Ramos (cell line): ENCODE results near the gene TMEM178B.
"Not testable (repeated sequence)": the region's sequence is repeated elsewhere in the genome, so short reads cannot be mapped to it uniquely, and the experiment has no call there.

Experiments
- in situ Hi-C: fragments of 300-500 bp; cut with MboI; formaldehyde crosslinking; loops from one replicate; pipeline ENCODE4 v1.14.3; 2022; ENCODE audit warnings: low sequenced_read_pairs; ENCODE audit not compliant: unreplicated experiment

TMEM178B gene

DNA sequence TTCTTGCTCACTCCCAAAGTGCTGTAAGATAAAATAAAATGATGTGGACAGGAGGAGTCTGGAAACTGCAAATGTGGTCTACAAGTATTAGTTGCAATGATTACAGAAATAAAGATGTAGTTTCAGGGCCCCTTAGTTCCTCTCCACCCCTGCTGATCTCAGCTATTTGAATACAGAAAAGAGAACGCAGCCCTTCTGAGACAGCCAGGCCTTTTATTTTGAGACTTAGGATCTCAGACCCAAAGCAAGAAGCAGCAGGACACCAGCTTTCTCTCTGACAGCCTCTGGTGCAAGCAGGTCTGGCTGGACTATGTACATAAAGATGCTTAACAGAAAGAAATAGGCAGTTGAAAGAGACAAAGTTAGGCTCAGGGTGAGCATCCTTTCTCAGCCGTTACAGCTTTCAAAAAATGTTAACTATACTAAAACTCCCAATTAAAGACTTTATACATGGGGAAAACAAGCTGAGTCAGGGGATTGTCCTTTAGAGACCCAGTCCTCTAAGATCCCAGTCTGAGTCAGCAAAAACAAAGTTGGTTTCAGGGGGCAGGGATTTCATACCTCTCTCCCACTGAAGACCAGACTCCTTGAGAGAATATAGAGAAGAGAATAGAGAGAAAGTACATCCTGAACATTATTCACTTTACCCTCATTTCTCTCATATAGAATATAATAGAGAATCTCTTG is 220.4 kb downstream of the TMEM178B start:
- in situ Hi-C loops: no loop called here

DNA sequence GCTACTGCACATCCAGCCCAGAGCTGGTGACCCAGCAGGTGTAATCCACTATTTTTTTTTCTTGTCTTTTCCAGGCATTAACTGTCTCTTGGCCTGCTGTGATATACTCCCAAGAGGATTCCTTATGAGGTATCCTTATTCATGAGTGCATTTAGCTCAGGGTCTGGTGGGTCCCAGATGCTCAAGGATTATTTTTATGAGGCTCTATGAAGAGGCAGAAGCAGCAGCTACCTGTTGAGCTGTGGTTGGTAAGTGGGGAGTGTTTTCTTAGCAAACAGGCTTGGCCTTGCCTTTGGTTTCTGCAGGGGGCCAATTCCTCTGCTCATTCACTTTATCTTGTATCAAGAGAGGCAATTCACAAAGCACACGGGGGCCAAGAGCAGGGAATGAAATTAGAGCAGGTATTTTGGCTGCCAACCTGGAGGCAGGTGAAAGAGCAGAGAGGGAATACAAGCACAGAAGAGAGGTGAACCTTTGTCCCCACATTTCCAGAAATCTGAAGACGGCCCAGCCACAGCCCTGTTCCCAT is 221.6 kb downstream of the TMEM178B start:
- in situ Hi-C loops: no loop called here

DNA sequence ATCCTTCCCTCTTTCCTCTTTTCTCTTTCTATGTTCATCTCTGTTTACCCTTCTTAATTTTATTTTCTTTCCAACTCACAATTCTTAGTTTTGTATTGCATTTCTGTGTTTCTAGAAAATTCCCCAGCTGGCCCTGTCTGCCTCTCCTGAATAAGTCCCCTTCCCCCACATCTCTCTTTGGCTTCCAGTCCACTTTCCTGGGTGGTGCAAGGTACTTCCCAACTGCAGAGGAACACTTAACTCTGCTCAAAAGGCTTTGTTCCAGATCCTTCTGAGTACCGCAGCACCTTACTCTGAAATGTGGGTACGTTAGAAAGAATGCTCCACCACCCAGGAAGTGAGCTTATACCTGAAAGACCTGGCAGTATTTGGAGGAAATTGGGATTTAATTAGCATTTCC is 227.0 kb downstream of the TMEM178B start:
- in situ Hi-C loops: no loop called here

DNA sequence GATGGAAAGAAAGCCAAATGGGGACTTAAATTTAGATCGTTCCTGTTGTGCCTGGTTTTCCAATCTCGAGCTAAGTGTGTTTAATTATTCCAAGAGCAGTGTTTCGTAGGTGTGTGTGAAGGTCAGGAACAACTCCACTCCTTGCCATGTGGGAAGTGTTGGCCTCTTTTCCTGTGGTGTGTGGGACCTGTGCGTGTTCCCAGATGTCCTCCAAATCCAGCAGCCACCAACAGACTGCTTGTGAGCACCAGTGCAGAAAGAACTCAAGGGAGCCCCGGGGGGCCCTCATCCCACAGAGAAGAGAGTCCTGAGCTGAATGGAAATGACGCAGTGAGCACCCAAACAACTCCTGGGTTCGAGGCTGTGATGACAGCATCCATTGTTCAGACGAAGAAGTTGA is 227.7 kb downstream of the TMEM178B start:
- in situ Hi-C loops: no loop called here

DNA sequence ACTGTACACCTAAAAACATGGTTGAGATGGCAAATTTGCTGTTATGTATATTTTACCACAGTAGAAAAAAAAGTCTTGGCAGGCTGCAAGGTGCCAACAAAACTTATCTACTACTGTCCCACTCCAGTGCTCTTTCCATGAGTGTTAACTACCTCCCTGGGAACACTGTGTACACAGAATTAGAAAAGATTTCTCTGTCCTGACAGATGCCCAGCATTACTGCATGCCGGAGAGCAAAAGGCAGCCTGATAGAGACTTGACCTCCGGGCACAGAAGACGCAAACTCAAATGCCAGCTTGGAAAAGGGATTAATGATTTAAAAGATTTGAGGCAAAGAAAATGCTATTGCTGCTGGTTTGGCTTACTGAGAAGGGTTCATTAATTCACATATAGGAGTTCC is 228.8 kb downstream of the TMEM178B start:
- in situ Hi-C loops: no loop called here

DNA sequence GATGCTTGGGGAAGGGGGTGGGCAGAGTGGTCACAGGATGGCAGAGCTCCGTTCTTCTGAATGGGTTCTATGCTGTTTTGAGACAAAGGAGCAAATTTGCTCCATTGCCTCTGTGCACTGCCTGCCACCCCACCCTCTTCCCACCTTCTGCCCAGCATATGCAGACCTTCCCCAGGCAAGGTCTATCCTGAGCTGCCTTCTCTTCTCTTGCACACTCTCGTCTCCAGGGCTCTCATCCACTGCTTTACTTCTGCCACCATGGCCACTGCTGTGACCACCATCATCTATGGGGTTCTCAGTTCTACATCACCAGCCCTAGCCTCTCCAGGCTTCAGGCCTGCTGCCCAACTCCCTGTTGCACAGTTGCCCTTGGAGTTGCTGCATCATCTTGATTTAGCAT is 230.4 kb downstream of the TMEM178B start:
- in situ Hi-C loops: no loop called here

DNA sequence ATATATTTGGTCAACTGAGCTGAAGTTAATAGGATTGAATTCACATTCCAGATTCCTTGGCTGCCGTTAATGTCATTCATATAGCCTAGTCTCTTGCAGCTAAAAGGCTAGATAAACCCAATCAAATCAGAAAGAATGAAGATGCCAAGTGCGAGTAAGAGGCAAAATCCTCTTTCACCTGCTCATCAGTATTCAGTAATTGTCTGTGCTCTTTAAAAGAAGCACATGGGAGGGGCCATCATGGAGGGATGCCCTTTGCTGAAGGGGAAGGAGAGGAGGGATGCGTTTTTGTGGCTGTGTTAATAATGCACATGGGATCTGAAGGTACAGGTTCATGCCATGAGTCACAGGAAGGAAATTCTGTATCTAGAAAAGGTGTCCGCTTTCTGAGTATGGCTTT is 232.2 kb downstream of the TMEM178B start:
- in situ Hi-C loops: no loop called here

DNA sequence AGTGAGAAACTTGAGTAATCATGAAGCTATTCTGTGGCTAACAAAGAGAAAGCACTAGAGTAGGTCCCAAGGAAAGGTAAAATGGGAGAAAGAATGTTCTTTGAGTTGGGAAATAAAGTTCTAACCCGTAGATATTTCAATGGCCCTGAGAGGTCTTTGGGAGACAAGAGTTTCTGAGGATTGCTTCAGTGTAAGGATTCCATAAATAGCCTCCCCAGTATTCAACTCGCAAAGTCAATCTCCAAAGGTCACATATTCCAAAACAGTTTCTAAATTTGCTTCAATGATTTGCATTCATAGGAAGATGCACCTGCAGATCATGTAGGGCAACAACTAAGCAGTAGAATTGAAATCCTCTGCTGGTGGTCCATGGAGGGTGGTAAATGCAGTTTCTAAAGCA is 238.5 kb downstream of the TMEM178B start:
- in situ Hi-C loops: no loop called here

DNA sequence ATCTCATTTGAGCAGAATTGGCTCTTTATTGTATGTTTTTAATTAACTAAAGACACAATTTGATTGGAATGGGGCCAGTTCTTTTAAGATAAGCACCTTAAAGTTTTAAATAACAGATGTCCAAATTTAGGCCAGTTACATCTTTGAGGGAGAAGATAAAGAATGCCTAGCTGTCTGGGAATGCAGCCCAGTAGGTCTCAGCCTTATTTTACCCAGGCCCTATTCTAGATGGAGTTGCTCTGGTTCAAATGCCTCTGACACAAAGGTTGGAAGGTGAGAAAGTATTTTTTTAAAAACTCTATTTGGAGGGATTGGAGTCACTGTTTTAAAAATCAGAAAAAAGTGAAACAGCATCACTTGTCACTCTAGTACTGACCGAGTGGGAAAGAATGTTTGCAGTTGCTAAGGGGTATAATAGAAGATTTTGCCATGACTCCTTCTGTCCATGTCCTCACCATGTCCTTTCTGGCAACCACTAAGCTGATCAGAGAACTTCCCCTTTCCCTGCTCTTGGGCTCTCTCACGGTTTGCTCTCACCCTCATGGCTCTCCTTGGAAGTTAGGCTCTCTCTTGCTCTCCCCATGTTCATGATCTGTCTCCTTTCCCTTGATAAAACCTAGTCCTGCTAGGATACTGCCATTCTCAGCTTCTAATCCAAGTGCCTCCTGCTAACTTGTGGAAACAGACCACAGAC is 239.1 kb downstream of the TMEM178B start:
- in situ Hi-C loops: no loop called here

DNA sequence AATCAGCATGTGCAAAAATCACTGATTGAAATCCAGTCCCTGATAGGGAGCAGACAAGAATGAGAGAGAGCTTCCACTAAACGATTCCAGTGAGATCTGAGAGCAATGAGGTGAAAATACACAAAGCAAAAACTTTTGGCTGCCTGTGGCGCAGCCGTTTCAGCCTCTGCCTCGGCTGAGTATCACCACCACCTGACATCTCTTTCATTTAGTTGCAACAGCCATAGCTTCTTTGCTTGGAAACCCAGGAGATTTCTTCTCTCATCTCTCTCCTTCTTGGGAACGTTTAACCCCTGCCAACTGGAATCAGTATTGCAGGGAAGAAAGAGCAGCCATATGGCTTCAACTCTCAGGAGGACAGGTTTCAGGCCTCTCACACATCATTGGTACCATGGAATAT is 240.0 kb downstream of the TMEM178B start:
- in situ Hi-C loops: no loop called here

DNA sequence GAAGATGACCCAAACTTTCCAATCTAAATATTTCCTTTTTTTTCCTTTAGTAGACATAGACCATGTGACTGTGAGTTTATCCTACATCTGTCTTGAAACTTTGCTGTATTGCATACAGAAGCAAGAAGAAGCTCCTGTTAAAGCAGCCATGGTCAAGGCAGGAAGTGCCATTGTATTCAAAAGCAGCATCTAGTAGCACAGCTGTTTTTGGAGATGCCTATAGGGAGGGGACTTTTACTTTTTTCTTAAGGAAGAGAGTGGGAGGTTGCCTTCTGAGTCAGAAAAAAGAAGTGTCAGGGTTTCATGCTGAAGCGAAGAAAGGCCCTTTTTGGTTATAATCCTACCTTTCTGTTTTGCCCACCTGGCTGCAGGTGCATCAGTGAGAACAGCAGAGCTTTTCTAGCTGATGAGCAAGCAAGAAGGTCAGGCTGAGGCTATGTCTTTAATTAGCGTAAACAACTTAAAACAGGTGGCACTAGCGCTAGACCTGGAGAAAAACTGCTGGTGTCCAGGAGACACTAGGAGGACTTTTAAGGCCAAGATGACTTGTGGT is 243.2 kb downstream of the TMEM178B start:
- in situ Hi-C loops: no loop called here

DNA sequence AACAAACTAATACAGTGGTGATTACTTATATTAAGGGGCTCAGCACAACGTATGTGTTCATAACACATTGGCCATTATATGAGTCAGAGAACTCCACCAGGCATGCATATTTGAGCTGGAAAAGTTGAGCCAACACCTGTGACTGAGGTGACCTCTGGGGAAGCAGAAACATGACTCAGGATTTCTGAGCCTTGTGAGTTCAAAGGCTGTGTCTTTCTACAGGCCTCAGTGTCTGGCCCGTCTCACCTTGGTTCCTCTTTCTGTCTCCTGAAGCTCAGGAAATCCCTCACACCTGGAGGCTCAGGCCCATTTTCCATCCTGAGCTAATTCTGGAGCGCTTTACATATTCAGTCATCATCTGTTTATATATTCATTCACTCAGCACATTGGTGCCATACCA is 246.4 kb downstream of the TMEM178B start:
- in situ Hi-C loops: no loop called here

DNA sequence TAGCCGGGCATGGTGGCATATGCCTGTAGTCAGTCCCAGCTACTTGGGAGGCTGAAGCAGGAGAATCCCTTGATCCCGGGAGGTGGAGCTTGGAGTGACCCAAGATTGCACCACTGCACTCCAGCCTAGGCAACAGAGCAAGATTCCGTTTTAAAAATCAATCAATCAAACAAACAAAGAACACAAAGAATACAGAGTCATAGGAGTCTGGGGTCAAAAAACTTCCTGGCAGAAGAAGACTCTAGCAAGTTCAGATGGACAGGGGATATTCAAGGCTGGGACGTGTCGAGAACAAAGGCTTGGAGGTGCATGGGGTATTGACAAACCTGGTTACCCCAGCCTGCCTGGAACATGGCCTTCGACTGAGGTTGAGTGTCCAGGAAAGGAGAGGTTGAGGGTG is 248.5 kb downstream of the TMEM178B start:
- in situ Hi-C loops: no loop called here

DNA sequence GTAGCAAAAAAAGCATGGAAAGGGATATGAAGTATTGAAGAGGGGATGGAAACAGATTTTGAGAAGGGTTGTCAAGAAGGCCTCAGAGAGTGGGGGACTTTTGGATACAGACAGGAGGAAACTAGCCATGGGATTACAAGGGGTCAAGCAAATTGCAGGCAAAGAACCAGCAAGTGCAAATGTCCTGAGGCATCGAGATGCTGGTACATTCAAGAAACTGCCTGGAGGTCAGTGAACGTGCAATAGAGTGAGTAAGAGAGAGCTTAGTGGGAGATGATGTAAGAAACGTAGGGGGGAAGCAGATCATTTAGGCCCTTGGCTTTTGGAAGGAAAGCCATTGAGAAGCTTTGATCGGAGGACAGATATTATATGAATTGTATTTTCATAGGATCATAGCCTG is 250.0 kb downstream of the TMEM178B start:
- in situ Hi-C loops: no loop called here

DNA sequence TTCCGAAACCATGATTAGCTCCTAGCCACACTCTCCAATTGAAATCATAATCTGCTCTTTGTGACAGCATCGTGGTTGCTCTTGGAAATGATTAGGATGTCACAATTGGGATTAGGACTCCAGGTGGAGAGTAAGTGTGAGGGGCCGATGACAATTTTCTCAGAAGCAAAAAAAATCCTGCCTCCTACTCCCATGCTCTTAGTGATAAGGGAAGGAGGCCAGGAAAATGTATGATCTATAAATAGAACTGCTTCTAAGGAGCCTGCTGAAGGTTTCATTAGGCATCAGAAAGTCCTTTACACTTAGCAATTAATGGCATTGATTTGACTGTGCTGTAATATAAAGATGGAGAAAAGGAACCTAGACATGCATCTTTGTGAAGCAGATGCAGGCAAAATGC is 251.0 kb downstream of the TMEM178B start:
- in situ Hi-C loops: no loop called here

DNA sequence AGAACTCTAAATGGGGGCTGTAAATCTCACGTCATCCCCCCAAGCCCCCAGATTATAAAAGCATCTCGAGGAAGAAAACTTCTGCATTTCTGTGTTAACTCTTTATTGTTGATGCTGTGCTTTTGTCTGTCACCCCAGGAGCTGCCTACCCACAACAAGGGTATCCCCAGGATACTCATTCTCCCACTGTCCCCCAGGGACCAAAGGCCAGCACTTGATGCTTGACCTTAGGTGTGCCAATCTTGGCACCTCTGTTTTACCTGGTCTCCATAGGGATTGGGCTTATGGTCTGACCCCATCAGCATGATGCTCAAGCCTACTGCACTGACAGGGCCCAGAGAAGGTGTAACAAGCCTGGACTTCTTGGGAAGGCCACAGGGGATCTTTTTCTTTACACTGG is 251.4 kb downstream of the TMEM178B start:
- in situ Hi-C loops: no loop called here

DNA sequence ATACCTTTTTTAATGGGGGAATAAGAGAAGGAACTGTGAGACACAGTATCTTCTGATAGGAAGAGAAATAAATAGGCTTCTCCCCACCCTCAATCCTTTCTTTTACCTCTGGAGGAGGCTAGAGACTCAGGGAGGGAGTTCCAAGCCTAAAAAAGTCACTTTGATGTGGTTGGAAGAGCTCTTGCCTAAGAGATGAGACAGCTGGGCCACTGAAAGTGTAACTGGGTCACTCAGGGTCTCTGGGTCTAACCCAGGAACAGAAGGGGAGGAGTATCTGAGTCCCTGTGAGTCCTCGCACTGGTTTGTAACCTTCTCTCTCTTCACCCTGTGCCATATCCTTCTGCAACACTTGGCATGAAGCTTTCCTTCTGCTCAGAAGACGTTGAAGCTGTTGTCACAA is 254.4 kb downstream of the TMEM178B start:
- in situ Hi-C loops: no loop called here

DNA sequence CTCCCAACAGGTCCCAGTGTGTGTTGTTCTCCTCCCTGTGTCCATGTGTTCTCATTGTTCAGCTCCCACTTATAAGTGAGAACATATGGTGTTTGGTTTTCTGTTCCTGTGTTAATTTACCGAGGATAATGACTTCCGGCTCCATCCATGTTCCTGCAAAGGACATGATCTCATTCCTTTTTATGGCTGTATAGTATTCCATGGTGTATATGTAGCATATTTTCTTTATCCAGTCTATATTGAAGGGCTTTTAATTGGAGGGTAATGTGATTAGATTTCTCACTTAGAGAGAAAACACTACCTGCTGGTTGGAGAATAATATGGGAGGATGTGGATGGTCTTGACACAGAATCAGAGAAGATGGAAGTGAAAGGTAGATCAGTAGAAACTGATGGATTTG is 256.4 kb downstream of the TMEM178B start:
- in situ Hi-C loops: not testable (repeated sequence)

DNA sequence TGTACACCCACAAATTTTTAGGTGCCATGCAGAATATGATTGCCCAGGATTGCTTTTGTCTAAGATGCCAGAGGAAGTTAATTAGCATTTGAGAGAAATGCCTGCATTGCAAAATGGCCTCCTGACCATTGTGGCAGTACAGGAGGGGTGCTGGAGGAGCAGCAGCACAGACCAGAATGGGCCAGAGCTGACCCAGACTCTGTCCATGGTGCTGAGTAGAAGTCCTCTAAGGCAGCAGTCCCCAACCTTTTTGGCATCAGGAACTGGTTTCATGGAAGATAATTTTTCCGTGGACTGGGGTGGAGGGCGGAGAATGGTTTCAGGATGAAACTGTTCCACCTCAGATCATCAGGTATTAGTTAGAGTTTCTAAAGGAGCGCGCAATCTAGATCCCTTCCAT is 259.6 kb downstream of the TMEM178B start:
- in situ Hi-C loops: no loop called here

DNA sequence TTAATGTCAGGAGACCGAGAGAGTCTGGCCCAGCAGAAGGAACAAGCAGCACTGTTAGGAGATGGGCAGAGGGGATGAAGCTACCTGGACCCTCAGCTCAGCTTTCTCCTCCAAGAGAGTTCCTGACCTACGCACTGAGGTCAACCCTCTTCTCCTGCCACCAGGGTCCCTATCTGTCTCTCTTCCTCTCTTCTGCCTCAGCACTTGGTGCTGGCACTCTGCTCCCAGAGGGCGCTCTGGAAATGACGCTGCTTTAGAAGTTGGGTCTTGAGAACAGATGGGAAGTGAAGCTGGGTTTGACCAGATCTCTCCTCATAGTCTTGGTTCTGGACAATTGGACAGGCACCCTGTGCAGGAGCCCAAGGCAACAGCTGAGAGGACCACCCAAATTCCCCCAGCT is 261.3 kb downstream of the TMEM178B start:
- in situ Hi-C loops: no loop called here

DNA sequence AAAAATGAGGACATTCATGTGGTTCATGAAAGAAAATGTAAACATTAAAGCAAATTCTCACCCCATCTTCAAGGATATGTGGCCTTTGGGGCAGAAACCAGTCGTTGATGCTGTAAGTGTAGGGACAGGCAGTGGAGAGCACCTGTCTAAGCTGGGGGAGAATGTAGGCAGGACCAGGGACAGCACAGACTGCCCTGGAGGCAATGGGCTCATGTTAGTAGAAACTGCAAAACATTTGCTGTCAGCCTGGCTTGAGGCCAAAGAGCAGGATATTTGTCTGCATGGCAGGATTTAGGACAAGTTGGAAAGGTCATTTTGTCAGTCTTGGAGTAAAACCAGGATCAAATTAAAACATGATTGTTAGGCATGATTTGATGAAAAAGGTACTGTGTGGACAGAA is 265.7 kb downstream of the TMEM178B start:
- in situ Hi-C loops: no loop called here

DNA sequence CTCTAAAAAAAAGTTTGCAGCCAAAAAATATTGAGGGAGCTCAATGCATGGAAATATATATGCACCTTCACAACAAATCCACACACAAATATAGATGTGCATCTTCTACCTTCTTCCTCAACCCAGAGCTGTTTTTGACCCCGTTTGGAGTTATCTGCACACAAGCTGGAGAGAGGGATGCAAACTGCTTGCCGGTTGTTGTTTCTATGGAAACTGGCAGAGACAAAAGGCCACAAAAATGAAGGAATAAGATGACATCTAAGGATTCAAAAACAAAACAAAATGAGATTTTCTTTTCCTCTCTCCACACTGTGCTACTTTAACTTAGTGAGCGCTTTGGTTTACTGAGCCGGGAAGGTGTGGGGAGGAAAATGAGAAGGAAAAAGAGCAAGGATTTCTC is 267.1 kb downstream of the TMEM178B start:
- in situ Hi-C loops: no loop called here
